ENCODE results near the gene TIMP3.
"Not testable (repeated sequence)": the region's sequence is repeated elsewhere in the genome, so short reads cannot be mapped to it uniquely, and the experiment has no call there.

Gene TIMP3

DNA sequence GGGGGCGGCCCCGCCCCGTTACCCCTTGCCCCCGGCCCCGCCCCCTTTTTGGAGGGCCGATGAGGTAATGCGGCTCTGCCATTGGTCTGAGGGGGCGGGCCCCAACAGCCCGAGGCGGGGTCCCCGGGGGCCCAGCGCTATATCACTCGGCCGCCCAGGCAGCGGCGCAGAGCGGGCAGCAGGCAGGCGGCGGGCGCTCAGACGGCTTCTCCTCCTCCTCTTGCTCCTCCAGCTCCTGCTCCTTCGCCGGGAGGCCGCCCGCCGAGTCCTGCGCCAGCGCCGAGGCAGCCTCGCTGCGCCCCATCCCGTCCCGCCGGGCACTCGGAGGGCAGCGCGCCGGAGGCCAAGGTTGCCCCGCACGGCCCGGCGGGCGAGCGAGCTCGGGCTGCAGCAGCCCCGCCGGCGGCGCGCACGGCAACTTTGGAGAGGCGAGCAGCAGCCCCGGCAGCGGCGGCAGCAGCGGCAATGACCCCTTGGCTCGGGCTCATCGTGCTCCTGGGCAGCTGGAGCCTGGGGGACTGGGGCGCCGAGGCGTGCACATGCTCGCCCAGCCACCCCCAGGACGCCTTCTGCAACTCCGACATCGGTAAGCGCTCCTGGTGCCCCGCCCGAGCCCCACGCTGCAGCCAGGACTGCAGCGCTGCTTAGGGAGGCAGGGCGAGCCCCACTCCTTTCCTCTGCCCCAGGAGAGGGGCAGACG is at the start of gene TIMP3:
TSS of gene TIMP3 (plus strand) at position 169 of the 700 bp plus-strand sequence. CDS start at position 466, 297 bp downstream.
- DNase-seq (ENCODE audit: low read depth in 2 of 2), result no peak

DNA sequence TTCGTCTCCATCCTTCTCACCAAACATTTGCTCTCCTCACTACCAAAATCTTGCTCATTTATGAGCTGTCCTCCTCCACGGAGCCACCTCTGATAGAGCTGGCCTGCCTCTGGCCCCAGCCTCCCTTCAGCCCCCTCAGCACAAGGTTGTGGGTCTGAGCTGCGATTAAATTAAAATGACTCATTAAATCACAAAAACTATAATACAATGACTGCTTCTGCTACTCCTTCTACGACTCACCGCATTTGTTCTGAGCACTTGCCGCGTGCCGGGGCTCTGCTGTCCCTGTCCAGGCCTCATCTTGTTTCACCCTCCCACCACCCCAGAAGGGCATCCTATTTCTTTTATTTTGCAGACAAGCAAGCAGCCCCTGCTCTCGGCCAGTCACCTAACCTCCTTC is 49.2 kb upstream of the TIMP3 start:
- no peak for DNase-seq (ENCODE audit: low read depth in 2 of 2)

DNA sequence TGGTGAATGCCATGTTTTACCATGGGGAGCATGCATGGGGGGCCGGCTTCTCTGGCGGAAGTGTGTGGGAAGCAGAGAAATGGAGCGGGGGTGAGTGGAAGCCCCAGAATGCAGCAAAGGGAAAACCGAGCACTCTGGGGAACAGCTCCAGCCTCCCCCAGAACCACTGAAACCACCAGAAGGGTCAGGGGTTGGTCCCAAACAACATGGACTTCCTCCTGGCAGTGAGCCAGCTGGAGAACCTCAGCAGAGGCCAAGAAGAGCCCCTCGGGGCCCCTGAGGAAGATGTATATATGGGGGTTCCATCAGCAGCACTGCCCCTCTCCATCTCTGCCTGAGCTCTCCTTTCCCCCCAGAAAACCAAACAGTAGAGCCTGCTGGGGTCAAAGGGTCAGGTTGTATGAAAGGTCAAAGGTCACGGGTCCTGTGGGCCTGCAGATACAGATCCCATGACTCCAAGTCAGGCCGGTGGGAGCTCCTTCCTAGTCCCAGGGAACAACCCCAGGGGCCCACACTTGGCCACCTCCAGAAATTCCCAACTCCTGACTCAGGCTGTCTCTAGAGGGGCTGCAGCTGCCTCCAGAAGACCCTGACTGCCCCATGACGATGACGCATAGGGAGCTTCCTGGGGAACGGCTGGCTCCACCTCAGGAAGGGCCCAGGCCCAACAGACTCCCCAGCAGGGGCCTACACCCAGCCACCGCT is 48.5 kb upstream of the TIMP3 start:
- no peak for DNase-seq (ENCODE audit: low read depth in 2 of 2)

DNA sequence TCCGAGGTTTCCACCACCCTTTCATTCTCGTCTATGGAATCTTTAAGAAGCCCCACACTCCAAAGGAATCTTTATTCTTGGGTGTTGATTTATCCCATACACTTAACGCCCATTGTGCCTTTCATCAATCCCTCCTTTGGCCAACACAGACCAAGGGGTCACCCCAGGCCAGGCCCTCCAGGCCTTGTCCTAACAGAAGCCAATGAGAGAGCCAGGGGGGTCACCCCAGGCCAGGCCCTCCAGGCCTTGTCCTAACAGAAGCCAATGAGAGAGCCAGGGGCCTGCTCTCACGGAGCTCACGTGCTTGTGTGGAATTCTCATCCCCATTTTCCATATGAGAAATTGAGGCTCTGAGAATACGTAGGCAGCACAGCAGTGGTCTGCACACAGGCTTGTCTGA is 47.9 kb upstream of the TIMP3 start:
- DNase-seq (ENCODE audit: low read depth in 2 of 2), result no peak

DNA sequence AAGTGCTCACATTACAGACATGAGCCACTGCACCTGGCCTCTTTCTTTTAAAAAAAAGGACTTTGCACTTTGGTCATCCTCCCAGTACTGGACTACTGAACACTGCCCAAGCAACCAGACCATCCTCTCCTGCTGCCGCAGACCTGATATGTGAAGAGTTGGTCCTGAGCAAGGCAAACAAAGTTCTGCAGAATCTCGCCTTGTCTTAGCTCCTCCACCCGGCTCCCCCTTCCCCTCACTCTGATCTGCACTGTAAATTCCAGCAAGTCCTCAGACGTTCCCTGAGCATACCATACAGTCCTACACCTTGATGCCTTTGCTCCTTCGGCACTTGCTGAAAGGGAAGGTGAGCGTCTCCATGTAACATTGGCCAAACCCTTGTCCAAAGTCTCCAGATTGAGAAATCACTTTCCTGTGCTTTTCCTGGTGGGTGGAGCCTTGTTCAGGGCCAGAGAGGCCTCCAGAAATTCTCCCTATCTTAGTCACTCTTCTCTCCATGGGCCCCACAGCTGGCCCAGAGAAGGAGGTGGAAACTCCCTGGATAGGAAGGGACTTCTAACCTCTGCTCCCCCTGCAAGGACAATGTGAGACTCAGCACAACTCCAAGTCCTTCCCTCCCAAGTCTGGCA is 47.0 kb upstream of the TIMP3 start:
- DNase-seq (ENCODE audit: low read depth in 2 of 2), result no peak

DNA sequence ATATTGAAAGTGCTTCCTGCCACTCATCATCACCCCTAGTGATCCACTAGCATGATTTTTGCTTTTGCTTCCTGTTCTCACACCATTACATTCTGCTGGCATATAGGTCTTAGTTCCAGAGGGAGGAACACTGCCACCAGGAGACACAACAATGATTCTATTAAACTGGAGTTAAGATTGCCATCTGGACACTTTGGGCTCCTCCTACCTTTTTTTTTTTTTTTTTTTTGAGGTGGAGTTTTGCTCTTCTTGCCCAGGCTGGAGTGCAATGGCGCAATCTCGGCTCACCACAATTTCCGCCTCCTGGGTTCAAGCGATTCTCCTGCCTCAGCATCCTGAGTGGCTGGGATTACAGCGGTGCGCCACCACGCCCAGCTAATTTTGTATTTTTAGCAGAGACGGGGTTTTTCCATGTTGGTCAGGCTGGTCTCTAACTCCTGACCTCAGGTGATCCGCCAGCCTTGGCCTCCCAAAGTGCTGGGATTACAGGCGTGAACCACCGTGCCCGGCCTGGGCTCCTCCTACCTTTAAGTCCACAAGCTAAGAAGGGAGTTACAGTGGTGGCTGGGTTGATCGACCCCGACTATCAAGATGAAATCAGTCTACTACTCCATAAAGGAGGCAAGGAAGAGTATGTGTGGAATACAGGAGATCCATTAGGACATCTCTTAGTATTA is 44.3 kb upstream of the TIMP3 start:
- DNase-seq (ENCODE audit: low read depth in 2 of 2), result not testable (repeated sequence)

DNA sequence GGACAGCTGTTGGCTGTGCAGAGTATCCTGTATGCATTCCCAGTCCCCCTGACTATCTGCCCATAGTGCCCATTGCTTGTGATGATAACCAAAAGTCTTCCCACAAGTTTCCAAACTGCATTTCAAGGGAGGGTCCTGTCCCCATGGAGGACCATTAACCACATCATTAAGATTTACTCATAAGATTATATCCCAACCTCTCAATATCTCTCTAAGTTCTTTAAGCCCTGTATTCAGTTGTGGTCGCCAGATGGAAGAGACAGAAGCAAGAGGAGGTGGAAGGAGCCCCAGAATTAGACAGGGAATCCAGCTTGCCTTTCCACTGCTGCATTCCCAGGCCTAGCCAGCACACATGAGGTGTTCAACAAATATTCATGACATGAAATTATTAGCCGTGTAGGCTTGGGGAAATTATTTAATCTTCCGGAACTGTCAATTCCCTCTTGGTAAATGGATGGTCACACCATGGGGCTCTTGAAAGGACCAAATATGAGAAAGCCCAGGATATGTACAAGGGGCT is 42.6 kb upstream of the TIMP3 start:
- no peak for DNase-seq (ENCODE audit: low read depth in 2 of 2)

DNA sequence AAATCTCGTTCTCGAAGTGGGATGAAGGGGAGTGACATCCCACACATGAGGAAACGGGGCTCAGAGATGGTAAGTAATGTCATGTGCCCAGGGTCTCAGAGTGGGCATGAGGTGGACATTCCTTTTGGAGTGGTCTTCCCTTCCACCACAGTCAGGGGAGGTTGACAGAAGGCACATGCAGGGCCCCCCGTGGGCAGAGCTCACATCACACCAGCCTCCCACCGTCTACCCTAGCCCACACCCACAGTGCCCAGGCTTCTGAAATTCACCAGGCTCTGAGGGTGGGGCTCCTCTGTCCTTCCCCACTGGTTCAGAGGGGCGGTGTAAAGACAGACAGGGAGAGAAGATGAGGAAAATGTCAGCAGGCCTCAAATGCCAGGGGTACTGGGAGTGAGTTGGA is 41.1 kb upstream of the TIMP3 start:
- no peak for DNase-seq (ENCODE audit: low read depth in 2 of 2)

DNA sequence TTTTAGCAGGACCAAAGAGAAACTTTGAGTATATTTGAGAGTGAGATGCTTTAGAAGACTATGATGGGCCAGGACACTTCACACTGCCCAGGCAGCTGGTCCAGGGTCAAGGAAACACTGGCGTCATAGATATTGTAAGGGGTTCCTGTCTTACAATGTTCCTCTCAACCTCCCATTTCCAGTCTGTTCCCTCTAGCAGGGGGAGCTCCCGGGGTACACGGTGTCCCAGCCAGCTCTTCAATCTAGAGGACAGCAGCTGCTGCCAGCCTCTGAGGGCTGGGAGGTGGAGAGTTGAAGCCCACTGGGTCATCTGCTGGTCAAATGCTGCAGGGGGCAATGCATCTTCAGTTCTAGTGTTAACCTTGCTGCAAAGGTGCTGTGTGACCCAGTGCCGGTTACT is 40.7 kb upstream of the TIMP3 start:
- no peak for DNase-seq (ENCODE audit: low read depth in 2 of 2)

DNA sequence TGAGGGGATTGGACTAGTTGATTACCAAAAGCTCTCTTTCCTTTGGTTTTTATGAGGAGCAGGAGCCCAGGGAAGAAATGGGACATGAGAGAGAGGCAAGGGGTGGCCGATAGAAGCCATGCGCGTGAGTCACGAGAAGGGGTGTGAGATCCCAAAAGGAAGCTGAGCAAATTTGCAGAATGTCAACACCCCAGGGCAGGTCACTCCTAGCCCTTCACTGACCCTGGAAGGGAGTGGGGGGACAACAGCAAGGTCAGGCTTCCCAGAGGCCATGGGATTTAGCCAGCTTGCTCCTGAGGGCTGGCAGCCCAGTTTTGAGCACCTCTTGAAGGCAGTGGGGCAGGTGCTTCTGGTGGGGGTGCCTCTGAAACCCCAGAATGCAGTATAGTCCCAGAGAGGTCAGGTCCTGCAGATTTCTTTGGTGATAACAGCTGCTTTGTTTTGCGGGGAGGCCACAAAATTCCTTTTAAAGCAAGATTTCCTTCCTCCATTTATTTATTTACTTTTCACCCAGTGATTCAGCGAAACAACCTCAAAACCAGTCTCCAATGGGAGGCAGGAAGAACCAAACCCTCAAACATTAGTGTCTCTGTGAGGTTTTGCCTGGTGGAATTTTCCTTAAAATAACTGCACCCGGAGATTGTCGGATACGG is 40.1 kb upstream of the TIMP3 start:
- no peak for DNase-seq (ENCODE audit: low read depth in 2 of 2)

DNA sequence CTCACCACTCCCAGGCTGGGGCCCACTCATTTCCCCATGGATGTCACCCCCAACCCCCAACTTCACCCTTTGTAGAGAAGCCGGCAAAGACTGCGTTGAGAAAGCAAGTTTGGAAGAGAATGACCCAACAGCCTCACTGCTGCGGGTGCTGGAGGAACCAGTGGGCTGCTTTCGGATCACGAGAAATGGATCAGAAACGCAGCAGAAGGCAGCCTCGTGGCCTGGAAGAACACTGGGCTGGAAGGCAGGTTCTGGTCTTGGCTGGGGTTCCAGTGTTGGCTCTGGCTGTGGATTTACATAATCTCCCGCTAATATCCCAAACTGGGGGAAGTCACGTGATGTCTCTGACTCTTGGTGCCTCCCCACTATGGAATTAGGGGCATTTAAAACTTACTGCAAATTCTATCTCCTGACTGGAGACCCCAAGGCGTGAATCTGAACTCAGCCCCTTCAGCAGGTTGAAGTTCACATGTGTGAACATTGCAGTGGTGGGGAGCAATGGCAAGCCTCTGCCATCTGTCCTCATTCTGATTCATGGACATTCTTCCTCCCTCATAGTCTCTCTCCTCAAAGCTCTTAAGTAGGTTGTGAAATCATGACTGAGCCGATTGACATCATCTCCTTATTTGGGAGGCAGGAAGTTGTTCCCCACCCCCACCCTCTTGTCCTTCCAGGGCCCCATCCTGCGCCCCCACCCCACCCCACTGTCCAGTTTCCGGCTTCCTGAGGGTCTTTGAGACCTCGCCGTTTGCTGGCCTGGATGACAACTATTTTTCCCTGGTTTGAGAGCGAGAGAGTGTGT is 37.0 kb upstream of the TIMP3 start:
- no peak for DNase-seq (ENCODE audit: low read depth in 2 of 2)

DNA sequence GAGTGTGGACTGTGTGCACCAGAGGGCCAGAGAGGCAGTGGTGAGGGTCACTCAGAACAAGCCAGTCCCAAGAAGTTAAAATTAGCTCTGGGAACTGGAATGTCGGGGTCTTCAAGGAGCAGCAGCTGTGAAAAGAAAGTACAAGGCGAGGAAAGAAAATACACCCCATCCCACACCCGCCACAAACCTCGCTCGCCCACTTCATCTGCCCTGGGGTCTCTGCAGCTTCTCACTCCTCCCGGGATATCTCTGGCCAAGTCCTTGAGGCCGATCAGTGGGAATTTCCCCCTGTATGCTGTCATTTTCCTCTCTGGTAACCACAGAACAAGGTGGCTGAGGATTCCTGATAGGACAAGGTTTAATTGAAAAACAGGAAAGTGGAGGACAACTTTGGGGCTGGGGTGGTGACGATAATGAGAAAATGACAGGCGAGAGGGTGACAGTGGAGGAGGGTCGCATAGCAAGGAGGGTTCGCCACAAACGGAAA is 36.3 kb upstream of the TIMP3 start:
- no peak for DNase-seq (ENCODE audit: low read depth in 2 of 2)

DNA sequence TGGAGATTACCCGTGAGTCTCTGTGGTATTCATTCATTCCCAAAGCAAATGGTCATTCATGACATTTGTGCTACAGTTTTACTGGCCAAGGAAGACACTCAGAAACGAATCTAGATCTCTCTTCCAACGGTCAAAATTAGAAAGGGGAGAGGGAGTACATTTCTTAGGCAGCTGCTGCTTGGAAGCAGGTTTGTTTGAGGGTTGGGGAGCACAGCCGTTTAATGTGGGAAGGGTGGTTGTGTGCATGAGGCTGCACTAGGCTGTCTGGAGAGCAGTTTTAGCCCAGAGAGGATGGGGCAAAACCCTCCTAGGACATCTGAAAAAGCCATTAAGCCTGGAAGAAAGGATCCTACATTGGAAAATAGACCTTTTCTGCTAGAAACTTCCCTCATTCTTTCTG is 29.7 kb upstream of the TIMP3 start:
- DNase-seq (ENCODE audit: low read depth in 2 of 2), result no peak

DNA sequence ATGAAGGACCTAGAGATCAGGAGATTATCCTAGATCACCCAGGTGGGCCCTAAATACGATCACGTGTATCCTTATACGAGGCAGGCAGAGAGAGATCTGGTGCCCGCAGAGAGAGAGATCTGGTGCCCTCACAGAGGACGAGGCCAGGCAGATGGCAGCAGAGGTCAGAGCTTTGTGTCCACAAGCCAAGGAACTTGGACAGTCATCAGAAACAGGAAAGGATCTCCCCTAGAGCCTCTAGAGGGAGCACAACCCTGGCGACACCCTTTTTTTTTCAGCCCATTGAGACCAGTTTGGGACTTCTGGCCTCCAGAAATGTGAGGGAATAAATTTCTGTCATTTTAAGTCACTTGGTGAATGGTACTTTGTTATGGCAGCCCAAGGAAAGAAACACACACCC is 25.5 kb upstream of the TIMP3 start:
- DNase-seq (ENCODE audit: low read depth in 2 of 2), result no peak

DNA sequence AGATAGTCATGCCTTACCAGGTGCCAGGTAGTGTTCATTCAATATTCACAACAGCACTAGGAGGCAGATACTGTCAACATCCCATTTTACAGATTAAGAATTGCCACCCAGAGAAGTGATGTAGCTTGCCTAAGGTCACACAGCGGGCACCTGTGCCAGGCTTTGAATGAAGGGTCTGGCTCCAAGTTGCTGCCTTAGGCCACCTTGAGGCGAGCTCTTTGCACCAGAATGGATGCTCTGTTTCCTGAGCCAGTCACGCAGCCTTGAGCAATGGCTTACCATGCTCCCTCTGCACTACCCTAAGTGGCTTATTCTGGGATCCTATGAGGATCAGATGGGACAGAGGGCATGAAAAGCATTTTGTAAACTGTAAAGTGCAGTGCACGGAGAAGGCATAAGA is 25.1 kb upstream of the TIMP3 start:
- no peak for DNase-seq (ENCODE audit: low read depth in 2 of 2)

DNA sequence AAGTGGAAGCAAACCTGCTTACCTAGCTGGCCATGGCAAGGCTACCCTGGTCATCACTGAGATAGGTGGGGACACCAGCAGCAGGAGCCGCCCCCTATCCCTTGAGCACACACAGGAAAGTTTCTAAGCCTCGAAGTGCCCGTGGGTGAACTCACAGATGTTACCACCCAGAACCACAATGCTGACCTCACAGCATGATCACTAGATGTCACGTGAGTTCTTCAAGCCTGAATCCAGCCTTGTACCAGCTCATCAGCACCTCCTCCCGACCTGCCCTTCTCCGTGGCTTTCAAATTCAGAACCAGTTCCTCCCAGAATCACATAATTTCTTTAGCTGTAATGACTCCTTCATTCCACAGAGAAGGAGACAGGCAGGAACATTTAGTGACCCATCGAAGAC is 24.7 kb upstream of the TIMP3 start:
- DNase-seq (ENCODE audit: low read depth in 2 of 2), result no peak

DNA sequence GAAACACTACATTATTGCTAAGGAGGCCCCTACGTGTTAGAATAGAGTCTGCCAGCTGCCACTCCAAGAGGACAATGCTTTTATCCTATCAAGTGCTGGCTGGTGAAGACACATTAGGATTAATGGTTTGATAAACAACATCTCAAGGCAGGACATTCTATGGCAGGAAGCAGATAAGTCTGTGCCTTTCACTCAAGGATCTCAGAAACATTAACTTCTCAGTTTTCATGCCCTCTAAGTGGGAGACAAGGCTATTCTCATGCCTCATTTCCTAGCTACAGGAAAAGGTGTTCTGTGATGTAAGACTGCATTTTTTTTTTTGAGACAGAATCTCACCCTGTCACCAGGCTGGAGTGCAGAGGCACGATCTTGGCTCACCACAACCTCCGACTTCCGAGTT is 23.5 kb upstream of the TIMP3 start:
- DNase-seq (ENCODE audit: low read depth in 2 of 2), result no peak

DNA sequence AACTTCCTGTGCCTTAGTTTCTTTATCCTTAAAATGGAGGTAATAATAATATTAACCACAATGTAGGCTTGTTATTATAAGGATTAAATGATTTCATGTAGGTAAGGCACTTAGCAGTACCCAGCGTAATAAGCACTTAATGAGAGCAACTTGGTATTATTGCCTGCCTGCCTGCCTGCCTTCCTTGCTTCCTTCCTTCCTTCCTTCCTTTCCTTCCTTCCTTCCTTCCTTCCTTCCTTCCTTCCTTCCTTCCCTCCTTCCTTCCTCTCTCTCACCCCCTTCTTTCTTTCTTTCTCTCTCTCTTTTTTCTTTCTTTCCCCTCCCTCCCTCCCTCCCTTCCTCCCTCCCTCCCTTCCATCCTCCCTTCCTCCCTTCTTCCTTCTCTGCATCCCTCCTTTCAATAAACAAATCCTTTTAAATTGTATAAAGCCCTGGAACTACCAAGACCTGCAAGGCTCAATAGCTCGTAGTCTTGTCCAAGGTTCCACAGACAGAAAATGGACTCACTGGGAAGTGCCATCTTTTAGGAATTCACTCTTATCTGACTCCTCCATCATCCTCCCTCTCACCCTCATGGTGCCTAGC is 20.7 kb upstream of the TIMP3 start:
- DNase-seq (ENCODE audit: low read depth in 2 of 2), result no peak

DNA sequence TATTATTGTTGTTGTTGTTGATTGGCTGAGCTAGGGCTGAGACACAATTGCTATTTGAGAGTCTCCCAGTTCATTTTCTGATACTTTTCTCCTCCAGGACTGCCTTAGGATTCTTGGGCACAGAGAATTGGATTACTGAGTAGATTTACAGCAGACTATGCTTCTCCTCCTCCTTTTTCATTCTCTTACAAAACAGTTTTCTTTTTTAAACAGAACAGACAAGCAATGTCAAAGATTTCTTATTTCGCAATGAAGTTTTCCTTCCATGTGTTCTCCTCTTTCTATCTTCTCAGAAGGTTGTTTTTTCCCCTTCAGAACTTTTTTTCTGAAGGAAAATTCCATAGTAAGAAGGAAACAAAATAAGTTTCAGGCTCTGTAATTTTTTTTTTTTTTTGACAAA is 19.8 kb upstream of the TIMP3 start:
- no peak for DNase-seq (ENCODE audit: low read depth in 2 of 2)

DNA sequence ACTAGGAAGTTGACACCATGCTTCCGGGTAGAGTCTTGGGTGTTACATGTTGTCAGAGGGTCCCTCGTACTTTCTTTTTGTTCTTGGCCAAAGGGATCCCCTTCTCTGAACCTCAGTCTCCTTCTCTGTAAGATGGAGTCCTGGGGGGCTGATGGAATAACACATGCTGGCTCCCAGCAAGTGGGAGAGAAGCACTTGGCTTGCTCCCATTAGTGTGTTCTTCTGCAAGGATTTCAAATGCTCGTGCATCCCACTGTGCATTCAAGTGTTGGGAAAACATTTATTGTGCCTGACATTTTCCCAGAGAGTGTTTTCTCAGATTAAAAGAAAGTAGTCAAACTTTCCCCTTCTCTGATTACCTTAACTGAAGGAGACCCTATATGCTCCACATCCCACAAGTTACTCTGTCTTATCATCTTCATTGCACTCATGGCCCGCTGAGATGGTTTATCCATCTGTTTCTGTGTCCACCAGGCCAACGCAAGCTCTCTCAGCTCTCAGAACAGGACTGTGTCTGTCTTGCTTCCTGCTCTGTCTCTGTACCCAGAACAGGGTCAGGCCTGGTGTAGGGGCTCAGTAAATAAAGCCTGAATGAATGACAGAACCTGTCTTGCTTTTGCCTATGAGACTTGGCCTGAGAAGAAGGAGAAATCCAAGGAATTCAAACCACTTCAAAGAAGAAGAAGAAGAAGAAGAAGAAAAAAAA is 16.0 kb upstream of the TIMP3 start:
- DNase-seq (ENCODE audit: low read depth in 2 of 2), result no peak
